ENCODE measurements around the gene CENPX. TPM values are rescaled to one million over a fixed set of nuclear protein-coding genes. Genes with fewer than 3 reads are reported as not detected.

Gene CENPX
- total and polyA plus RNA-seq, 2 of the 13 experiments (the other 11 are each of a cell fraction or from before 2014, with no cell fraction given) = 92.7 to 170 TPM

DNA sequence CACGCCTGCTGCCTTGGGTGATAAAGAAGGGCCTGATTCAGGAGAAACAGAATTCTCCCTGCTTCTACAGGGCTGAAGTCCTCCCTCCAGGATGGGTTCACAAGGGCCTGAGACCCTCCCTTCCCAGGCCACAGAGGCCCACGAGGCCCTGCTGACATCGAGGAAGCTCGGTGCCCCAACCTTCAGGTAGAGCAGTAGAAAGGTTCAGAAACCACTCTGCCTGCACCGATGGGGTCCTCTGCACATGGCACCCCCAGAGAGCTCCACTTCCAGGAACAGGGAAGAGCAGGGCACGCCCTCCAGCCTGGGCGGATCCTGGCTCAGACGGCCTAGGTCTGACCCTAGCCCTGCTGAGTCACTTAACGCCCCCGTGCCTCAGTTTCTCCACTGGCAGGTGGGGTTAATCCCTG lies 773 bp downstream of the CENPX start (continued):
- TF ChIP-seq POLR2AphosphoS2 (IDR thresholded peaks at IDR 0.05; ENCODE audit: low read depth, low read length) (0 out of 2 replicates have a peak, but pooled peaks have one; percentile 77), KDM3A (CRISPR knock-in tag; IDR thresholded peaks at IDR 0.05; ENCODE audit: low read depth) (peak; percentile 4; the same call in 1 of the 2 replicates), DNMT3B (CRISPR knock-in tag; conservative IDR thresholded peaks at IDR 0.05) (0 out of 2 replicates have a peak, but pooled peaks have one; percentile 38), RBM22 (optimal IDR thresholded peaks at IDR 0.05; ENCODE audit: low read length) (peak; percentile 40), ZNF780A (CRISPR knock-in tag; IDR thresholded peaks at IDR 0.05) (0 out of 2 replicates have a peak, but pooled peaks have one; percentile 55), EP300 (IDR thresholded peaks at IDR 0.05; ENCODE audit: low read depth in 2 of 2, low read length in 2 of 2) (no peak), EP300 (CRISPR knock-in tag; IDR thresholded peaks at IDR 0.05; ENCODE audit: borderline replicate concordance) (no peak), ZBTB7B (CRISPR knock-in tag; IDR thresholded peaks at IDR 0.05) (no peak), SSRP1 (CRISPR knock-in tag; IDR thresholded peaks at IDR 0.05) (peak; percentile 85; the same call in 1 of the 2 replicates), ZFP36L1 (CRISPR knock-in tag; IDR thresholded peaks at IDR 0.05) (0 out of 2 replicates have a peak, but pooled peaks have one; percentile 7), ZNF7 (CRISPR knock-in tag; IDR thresholded peaks at IDR 0.05) (peak; percentile 0; the same call in 1 of the 2 replicates), ZNF10 (CRISPR knock-in tag; IDR thresholded peaks at IDR 0.05; ENCODE audit: borderline replicate concordance, low read depth) (no peak), BCL6 (CRISPR knock-in tag; IDR thresholded peaks at IDR 0.05) (peak; percentile 25), PHF20 (CRISPR knock-in tag; IDR thresholded peaks at IDR 0.05) (peak; percentile 18; the same call in 1 of the 2 replicates), ZNF138 (CRISPR knock-in tag; IDR thresholded peaks at IDR 0.05; ENCODE audit: low read depth) (peak; percentile 54; the same call in 1 of the 2 replicates), ZSCAN29 (CRISPR knock-in tag; conservative IDR thresholded peaks at IDR 0.05) (0 out of 2 replicates have a peak, but pooled peaks have one; percentile 6), TEAD3 (CRISPR knock-in tag; optimal IDR thresholded peaks at IDR 0.05; ENCODE audit: borderline replicate concordance) (peak; percentile 23), ATF7 (IDR thresholded peaks at IDR 0.05) (no peak), ATF7 (CRISPR knock-in tag; IDR thresholded peaks at IDR 0.05) (no peak), SIN3B (IDR thresholded peaks at IDR 0.05; ENCODE audit: low read length) (no peak), PTBP1 (IDR thresholded peaks at IDR 0.05; ENCODE audit: low read depth, low read length, poor library complexity, severe bottlenecking) (peak; percentile 27), CBX1 (IDR thresholded peaks at IDR 0.05; ENCODE audit: low read depth) (peak; percentile 12)
- TF ChIP-seq, protein P1, sequence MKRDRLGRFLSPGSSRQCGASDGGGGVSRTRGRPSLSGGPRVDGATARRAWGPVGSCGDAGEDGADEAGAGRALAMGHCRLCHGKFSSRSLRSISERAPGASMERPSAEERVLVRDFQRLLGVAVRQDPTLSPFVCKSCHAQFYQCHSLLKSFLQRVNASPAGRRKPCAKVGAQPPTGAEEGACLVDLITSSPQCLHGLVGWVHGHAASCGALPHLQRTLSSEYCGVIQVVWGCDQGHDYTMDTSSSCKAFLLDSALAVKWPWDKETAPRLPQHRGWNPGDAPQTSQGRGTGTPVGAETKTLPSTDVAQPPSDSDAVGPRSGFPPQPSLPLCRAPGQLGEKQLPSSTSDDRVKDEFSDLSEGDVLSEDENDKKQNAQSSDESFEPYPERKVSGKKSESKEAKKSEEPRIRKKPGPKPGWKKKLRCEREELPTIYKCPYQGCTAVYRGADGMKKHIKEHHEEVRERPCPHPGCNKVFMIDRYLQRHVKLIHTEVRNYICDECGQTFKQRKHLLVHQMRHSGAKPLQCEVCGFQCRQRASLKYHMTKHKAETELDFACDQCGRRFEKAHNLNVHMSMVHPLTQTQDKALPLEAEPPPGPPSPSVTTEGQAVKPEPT (CRISPR knock-in tag; IDR thresholded peaks at IDR 0.05; ENCODE audit: low read depth) = 0 out of 2 replicates have a peak, but pooled peaks have one; percentile 27
- TF ChIP-seq, protein P2, sequence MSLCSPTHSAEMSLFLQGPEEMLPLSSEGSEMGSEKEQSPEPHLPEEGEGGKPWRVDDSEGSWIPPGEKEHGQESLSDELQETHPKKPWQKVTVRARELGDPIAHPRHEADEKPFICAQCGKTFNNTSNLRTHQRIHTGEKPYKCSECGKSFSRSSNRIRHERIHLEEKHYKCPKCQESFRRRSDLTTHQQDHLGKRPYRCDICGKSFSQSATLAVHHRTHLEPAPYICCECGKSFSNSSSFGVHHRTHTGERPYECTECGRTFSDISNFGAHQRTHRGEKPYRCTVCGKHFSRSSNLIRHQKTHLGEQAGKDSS (CRISPR knock-in tag; IDR thresholded peaks at IDR 0.05; ENCODE audit: borderline replicate concordance, low read depth) = peak; percentile 17; the same call in 1 of the 2 replicates
- TF ChIP-seq, protein P3, sequence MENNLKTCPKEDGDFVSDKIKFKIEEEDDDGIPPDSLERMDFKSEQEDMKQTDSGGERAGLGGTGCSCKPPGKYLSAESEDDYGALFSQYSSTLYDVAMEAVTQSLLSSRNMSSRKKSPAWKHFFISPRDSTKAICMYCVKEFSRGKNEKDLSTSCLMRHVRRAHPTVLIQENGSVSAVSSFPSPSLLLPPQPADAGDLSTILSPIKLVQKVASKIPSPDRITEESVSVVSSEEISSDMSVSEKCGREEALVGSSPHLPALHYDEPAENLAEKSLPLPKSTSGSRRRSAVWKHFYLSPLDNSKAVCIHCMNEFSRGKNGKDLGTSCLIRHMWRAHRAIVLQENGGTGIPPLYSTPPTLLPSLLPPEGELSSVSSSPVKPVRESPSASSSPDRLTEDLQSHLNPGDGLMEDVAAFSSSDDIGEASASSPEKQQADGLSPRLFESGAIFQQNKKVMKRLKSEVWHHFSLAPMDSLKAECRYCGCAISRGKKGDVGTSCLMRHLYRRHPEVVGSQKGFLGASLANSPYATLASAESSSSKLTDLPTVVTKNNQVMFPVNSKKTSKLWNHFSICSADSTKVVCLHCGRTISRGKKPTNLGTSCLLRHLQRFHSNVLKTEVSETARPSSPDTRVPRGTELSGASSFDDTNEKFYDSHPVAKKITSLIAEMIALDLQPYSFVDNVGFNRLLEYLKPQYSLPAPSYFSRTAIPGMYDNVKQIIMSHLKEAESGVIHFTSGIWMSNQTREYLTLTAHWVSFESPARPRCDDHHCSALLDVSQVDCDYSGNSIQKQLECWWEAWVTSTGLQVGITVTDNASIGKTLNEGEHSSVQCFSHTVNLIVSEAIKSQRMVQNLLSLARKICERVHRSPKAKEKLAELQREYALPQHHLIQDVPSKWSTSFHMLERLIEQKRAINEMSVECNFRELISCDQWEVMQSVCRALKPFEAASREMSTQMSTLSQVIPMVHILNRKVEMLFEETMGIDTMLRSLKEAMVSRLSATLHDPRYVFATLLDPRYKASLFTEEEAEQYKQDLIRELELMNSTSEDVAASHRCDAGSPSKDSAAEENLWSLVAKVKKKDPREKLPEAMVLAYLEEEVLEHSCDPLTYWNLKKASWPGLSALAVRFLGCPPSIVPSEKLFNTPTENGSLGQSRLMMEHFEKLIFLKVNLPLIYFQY (CRISPR knock-in tag; IDR thresholded peaks at IDR 0.05; ENCODE audit: borderline replicate concordance) = no peak

Measured in HepG2 (cell line).